HS-27A (cell line): ENCODE results near the gene CEACAM21.
A peak's percentile ranks its signal among the peaks of the same experiment; 100 is the strongest.
"Not testable (repeated sequence)": the region's sequence is repeated elsewhere in the genome, so short reads cannot be mapped to it uniquely, and the experiment has no call there.

ENCODE experiments used
- DNase-seq: peaks from one replicate; pipeline ENCODE4 v3.0.0-alpha.2; 2012; ENCODE audit warnings: low read depth, missing footprints

Gene CEACAM21

GRCh38 chr19:41549884-41550283 is 26.1 kb upstream of the CEACAM21 start:
- no peak for DNase-seq

- DNase-seq, result no peak
Observed at GRCh38 chr19:41551212-41551610, 24.8 kb upstream of the CEACAM21 start.

GRCh38 chr19:41551711-41552110 is 24.3 kb upstream of the CEACAM21 start:
- no peak for DNase-seq

- no peak for DNase-seq
Observed at GRCh38 chr19:41552558-41552957, 23.4 kb upstream of the CEACAM21 start.

GRCh38 chr19:41553804-41554203 is 22.2 kb upstream of the CEACAM21 start:
- DNase-seq, result no peak

- DNase-seq, result no peak
Observed at GRCh38 chr19:41554907-41555306, 21.1 kb upstream of the CEACAM21 start.

GRCh38 chr19:41555748-41556147 is 20.2 kb upstream of the CEACAM21 start:
- no peak for DNase-seq

GRCh38 chr19:41563854-41564514 is 12.0 kb upstream of the CEACAM21 start:
- no peak for DNase-seq

GRCh38 chr19:41564515-41565378 is 11.2 kb upstream of the CEACAM21 start:
- DNase-seq, result no peak

GRCh38 chr19:41565379-41565720 is 10.6 kb upstream of the CEACAM21 start:
- DNase-seq, result no peak

GRCh38 chr19:41566001-41566400 is 10.0 kb upstream of the CEACAM21 start:
- no peak for DNase-seq

- DNase-seq, result no peak
Observed at GRCh38 chr19:41569481-41570150, 6.3 kb upstream of the CEACAM21 start.

- DNase-seq, result no peak
Observed at GRCh38 chr19:41570179-41570578, 5.8 kb upstream of the CEACAM21 start.

- DNase-seq, result peak; percentile 54
Observed at GRCh38 chr19:41570639-41571112, 5.3 kb upstream of the CEACAM21 start.

- DNase-seq, result no peak
Observed at GRCh38 chr19:41577144-41577830, 1.3 kb downstream of the CEACAM21 start.

GRCh38 chr19:41577833-41578232 is 1.9 kb downstream of the CEACAM21 start:
- DNase-seq, result no peak

- DNase-seq, result no peak
Observed at GRCh38 chr19:41578886-41579285, 2.9 kb downstream of the CEACAM21 start.

GRCh38 chr19:41581068-41581467 is 5.1 kb downstream of the CEACAM21 start:
- not testable (repeated sequence) for DNase-seq

GRCh38 chr19:41582577-41583182 is 6.7 kb downstream of the CEACAM21 start:
- DNase-seq, result not testable (repeated sequence)

- no peak for DNase-seq
Observed at GRCh38 chr19:41584260-41584810, 8.4 kb downstream of the CEACAM21 start.

- DNase-seq, result no peak
Observed at GRCh38 chr19:41584931-41585330, 9.0 kb downstream of the CEACAM21 start.
